Stimulated activated CD8-positive, alpha-beta memory T cell treated with anti-CD3 and anti-CD28 coated beads, Interleukin-4, amount 100 ng/mL, for 48 hours (primary cell): ENCODE measurements around the gene REPS2.
"Not testable (repeated sequence)": the region's sequence is repeated elsewhere in the genome, so short reads cannot be mapped to it uniquely, and the experiment has no call there.

Source experiments
- DNase-seq: peaks from one replicate; pipeline ENCODE4 v3.0.0-alpha.2; 2020

Gene REPS2

DNA sequence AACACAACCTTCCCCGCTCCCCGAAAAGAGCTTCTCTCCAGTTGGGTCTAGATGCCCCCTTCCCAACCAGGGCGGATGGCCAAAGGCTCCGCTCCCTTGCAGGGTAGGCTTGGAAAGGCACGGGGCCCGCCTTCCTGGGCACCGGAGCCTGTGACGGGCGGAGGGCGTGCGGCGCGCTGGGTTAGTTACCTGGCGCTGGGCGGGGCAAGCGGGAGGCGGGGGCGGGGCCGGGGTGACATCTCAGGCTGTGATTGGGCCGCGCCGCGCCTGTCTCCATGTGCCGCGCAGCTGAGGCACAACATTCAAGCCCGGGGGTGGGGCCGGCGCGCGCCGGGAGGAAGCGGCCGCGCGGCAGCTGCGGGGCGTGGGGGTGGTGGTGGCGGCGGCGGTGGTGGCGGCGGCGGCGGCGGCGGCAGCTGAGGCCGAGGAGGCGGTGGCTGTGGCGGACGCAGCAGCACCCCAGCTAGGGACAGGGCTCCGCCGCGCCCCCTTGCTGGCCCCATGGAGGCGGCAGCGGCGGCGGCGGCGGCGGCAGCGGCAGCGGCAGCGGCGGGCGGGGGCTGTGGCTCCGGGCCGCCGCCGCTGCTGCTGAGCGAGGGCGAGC lies at the start of gene REPS2:
Gene REPS2 (plus strand): TSS at position 298 of the 604 bp plus-strand sequence. CDS start 204 bp downstream, at position 502.
- DNase-seq = peak; percentile 77

DNA sequence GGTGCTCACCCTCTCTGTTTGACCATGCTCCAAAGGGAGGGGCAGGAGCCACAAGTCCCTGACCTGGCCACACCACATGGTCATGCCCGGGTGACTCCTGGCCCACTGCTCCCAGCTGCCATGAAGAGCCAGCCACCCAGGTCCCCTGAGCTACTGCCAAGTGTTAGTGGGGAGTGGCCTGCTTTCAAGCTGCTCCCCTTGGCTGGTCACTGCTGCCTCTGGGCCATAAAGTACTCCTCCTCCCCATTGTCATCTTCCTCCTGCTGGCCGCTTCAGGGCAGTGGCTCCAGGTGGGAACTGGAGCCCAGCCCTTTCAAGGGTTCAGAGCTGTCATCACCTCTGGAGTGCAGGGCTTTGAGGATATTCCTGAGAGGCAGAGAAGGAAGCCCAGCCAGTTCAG lies 49.0 kb upstream of the REPS2 start:
- DNase-seq = no peak

DNA sequence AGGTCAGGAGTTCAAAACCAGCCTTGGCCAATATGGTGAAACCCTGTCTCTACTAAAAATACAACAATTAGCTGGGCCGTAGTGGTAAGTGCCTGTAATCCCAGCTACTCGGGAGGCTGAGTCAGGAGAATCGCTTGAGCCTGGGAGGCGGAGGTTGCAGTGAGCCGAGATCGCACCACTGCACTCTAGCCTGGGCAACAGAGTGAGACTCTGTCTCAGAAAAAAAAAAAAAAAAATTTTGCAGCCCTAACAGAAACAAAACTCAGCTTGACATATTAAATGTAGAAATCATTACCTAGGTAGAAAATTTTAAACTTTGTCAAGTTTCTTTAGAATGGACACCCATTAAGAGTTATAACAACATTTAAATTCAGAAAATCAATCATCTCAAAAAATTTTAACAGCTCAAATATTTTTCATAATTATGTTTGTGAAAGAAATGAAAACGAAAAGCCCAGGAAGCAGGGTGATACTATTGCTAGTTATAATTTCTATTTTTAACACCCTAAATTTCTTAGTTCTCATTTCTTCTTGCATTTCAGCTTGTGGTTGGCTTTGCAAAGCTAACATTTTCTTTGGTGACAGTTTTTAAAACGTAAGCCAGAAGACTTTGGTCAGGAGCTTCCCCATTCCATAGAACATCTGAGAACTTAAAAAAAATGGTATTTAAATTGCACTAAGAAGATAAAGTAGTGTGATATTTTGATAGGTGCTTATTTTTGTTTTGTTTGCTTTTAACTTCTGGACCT lies 43.0 kb upstream of the REPS2 start:
- no peak for DNase-seq

DNA sequence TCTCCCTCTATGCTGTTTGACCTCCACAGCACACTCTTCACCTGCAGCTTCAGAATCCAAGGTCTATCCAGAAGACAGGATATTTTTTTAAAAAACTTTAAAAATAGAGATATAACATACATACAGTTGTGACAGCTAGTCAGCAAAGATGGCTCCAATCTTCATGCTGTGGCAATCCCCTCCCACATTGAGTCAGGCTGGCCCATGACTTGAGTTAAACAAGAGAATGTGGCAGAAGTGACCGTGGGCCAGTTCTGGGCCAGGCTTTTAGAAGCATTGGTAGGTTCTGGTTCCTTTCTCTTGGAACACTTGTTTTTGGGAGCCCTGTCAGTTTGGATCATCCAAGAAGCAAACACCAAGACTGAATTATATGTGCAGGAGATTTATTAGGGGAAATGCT lies 36.1 kb upstream of the REPS2 start:
- DNase-seq = no peak

DNA sequence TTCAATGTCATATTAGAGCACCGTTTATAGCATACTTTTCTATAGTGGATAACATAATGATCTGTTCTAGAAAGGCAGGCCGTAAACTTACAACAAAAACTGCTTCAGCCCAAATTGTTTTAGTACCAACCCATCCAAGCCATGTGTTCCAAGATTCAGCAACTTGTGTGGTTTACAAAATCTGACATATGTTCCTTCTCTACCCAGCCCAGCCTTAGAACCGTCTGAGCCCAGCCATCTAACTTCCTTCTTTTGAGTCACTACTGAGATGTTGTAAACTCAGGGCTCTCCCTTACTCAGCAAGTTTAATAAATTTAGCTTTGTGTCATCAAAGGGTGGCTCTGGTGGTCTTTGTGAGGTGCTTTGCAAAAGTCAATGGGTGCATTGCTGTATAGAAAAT lies 32.4 kb upstream of the REPS2 start:
- no peak for DNase-seq

DNA sequence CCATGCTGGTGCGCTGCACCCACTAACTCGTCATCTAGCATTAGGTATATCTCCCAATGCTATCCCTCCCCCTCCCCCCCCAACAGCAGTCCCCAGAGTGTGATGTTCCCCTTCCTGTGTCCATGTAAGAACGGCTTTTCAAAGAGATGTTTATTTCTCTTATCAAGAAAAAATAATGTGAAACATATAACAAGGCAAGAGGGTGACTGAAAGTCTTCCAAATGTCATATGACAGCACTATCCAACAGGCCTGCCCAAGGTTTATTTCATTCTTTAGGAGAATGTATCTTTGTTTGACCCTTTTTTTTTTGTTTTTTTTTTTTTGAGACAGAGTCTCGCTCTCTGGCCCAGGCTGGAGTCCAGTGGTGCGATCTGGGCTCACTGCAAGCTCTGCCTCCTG lies 29.9 kb upstream of the REPS2 start:
- no peak for DNase-seq

DNA sequence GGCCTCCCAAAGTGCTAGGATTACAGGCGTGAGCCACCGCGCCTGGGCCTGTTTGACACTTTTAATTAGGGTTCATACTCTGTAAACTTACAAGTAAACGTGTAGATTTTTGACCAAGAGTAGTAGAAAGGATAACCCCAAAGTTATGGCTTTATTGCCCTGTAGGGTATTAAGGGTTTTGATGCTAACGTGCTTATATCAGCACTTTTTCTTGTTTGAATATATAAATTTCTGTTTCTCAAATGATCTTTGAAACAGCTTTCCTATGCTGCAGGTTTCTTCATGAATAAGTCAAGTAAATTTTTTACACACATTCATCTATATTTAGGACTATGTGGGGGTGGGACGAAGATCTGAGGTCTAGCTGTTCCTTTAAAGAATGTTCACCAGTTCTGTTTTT lies 29.3 kb upstream of the REPS2 start:
- no peak for DNase-seq

DNA sequence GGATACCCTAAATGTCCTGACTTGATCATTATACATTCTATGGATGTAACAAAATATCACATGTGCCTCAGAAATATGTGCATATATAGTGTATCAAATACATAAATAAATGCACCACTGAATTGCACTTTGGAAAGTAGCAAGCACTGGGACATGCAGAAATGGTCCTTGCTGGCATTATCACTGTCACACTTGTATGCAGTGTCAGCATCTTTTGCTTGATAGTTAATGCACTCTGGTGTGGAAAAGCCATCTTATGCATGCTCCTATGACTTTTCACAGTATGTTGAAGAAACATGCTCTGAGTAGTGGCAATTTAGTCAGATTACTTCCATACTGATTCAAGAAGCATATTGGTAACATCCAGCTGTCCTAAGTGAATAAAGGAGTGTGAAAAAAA lies 27.5 kb upstream of the REPS2 start:
- DNase-seq = no peak

DNA sequence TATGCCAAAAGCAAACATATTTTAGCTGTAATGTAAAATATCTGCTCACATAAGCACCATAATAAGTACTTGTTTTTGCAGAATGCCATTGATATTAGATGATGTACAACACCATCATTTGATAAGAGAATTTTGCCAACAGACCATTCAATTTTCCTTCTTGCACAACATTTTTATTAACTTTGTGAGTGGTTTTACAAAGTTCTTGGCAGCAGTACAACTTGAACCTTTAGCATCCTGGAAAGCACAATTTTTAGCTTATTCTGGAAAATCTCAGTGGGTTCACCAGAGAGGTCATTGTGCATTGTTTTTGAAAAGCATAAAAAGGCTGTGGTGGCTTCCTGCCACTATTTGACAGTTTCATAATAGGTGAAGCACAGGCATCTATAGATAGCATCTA lies 26.4 kb upstream of the REPS2 start:
- DNase-seq = no peak

DNA sequence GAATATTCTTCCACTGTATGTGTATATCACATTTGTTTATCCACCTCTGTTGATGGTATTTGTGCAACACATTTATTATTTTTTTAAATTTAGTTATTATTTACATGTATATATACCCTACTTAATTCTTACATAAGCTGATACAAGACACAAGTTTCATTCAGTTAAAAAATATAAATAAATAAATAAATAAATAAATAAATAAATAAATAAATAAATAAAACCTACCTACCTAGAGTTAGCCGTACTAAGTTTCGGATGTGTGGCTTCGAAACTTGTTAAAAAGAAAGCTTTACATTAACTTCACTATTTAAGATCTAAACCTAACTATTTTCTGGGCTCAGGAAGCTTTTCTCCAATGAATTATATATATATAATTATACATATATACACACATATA lies 23.3 kb upstream of the REPS2 start:
- no peak for DNase-seq

DNA sequence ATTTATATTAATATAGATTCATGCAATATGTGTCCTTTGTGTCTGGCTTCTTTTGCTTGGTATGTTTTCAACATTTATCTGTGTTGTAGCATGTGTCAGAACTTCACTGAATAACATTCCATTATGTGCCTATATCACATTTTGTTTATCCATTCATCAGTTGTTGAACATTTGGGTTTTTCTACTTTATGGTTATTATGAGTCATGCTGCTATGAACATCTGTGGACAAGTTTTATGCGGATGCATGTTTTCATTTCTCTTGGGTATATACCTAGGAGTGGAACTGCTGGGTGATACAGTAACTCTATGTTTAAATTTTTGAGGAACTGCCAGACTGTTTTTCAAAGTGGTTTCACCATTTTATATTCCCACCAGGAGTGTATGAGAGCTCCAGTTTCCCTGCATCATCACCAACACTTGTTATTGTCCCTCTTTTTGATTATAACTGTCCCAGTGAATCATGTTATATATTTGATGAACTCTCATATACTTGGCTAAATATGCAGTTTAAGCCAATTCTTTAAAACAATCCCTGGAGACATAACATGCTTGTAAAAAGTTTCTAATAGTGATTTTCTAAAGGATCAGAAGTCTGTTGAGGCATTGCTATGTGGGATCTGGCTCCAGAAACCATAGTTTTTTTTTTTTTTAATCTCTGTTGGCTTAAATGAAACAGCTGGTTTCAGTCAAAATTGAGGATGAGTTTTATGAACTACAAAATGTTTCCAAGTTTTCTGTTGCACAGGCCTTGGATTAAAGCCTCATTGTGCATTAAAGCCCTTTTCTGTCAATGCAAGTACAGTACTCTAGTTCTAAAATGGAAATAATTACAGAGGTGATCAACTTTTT lies 21.6 kb upstream of the REPS2 start:
- no peak for DNase-seq

DNA sequence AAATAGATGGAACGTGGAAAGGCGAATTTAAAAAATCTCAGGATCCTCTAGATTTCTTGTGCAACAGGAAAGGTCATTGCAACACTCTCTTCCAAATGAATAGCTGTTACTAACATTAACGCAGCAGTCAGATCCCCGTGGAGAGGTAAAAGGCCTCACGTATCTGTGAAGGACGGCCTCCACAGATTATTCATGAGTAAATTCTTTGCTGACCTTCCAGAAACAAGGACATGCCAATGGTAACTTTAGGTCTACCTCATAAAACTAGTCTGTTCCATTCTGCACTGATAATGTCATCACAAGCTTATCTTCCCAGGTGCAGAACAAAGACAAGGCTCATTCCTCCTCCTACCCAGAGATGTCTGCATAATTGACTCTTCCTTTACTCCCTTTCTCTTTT lies 16.1 kb upstream of the REPS2 start:
- DNase-seq = no peak

DNA sequence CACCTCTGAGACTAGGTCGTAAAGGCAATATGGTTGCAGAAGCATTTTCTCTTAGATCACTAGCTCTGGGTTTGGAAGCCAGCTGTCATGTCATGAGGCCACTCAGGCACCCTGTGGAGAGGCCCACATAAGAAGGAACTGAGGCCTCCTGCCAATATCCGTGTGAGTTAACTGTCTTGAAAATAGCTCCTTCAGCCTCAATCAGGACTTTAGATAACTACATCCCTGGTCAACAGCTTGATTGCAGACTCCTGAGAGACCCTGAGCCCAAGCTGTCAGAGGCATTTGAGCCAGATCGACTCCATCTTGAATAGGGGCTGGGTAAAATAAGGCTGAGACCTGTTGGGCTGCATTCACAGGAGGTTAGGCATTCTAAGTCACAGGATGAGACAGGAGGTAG lies 15.1 kb upstream of the REPS2 start:
- no peak for DNase-seq

DNA sequence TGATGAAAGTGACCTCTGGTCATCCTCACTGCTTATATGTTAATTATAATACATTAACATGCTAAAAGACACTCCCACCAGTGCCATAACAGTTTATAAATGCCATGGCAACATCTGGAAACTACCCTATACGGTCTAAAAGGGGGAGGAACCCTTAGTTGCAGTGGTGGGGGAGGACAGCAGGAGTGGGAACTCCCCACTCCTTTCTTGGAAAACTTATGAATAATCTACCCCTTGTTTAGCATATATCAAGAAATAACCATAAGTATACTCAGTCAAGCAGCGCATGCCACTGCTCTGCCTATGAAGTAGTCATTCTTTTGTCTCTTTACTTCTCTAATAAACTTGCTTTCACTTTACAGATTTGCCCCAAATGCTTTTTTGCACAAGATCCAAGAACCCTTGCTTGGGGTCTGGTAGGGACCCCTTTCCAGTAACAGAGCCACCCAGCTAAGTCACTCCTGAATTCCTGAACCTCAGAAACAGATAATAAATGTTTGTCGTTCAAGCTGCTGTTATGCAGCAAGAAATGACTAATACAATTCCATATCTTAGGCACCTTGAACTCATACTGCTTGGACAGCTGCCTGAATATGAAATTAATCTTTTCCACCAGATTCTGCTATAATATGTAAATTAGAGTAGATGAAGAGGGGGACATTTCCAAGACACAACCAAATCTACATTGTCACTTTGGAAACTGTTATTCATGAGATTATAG lies 14.4 kb upstream of the REPS2 start:
- DNase-seq = no peak

DNA sequence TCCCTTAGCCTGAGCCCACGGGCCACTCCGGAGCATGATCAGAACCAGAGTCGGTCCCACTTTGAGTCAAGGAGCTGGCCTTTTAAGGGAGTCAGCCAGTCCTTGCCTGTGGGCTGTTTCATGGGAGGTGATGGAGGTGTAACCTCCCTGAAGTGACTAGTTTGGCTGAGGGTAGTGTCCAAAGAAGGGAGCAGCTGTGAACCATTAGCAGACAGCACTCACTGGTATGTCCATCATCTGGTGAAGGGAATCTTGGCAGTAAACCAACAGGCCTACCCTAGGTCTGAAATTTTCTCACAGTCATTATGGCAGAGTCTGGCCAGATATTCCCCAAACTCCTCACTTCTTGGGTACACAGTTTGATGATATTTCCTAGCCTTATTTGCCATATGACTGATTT lies 12.3 kb upstream of the REPS2 start:
- no peak for DNase-seq

DNA sequence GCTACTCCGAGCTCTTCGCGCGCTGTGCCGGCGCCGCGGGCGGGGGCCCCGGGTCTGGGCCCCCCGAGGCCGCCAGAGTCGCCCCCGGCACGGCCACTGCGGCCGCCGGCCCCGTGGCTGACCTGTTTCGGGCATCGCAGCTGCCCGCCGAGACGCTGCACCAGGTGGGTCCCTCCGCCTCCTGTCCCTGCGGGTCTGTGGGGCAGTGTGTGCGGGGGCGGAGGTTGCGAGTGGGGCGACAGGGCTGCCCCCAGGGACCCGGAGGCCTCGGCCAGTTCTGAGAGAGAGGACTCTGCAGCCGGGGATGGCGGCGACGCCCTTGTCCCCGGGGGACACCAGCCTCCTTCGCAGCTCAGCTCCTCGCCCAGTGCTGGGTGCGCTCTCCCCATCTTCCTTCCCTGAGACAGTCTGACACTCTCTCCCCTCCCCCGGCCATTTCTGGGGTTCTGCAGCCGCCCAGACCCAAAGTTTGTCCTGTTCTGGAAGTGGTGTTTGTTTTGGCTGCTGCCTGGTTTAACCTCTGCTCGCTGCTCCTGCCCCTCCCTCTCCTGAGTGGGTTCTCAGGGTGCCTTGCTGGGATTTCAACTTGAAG lies 609 bp downstream of the REPS2 start:
- peak; percentile 21 for DNase-seq

DNA sequence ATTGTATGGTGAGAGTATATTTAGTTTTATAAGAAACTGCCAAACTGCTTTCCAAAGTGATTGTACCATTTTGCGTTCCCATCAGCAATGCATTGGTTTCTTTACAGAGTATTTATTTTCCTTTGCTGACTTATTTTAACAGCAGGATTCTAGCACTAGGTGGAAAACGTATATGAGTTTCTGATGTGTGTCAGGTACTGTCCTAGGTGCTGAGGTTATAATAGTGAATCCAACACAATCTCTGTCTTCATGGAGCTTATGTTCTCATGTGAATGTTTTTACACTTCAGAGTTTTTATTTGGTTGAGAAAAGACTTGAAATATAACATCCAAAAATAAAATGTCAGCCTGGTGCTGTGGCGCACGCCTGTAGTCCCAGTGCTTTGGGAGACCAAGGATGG lies 4.0 kb downstream of the REPS2 start:
- no peak for DNase-seq

DNA sequence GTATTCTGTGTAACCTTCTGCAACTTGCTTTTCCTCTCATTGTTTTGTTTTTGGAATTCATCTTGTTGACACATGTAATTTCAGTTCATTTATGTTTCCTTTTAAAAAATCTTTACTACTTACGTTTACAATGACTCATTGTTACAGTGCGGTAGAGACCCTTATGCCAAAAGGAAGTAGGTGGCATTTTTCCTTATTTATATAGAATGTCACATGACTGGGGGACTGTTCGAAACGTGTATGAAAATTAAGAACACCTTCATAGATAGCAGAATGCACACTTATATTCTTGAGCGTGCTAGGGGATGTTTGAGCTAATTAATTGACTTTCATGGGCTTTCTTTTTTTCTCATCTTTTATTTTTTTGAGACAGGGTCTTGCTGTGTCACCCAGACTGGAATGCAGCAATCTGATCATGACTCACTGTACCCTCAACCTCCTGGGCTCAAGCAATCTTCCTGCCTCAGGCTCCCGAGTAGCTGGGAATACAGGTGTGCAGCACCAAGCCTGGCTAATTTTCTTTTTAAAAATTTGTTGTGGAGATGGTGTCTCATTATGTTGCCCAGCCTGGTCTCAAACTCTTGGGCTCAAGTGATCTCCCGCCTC lies 7.3 kb downstream of the REPS2 start:
- DNase-seq = no peak

DNA sequence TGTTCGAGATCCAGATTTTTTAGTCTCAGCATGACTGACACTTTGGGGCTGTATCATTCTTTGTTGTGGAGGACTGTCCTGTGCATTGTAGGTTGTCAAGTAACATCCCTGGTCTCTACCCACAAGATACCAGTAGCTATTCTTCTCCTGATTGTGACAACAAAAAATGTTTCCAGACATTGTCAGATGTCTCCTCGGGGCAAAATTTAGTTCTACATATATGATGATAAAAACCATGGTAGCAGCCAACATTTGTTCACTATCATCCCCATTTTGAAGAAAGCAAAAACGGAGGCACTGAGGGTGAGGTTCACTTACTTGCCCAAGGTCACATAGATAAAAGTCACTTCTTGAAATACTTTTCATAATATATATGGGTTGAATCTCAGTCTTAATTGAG lies 11.3 kb downstream of the REPS2 start:
- DNase-seq = no peak

DNA sequence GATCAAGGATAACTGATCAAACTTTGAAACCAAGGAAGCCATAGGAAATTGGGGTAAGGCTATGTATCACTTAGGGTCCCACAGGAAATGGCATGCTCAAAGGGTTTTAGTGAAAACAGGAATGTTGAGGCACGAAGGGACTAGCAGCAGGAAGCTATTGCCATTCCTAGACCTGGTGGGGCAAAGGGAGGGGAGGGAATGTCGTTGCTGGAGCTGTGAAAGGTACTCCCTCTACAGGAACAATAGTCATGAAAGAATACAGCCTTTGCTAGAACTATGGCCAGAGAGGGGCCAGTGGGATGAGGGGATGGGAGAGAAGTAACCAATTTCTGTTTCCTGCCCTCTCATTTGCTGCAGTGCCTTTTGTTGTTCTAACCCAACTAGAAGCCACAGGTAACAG lies 11.9 kb downstream of the REPS2 start:
- no peak for DNase-seq

DNA sequence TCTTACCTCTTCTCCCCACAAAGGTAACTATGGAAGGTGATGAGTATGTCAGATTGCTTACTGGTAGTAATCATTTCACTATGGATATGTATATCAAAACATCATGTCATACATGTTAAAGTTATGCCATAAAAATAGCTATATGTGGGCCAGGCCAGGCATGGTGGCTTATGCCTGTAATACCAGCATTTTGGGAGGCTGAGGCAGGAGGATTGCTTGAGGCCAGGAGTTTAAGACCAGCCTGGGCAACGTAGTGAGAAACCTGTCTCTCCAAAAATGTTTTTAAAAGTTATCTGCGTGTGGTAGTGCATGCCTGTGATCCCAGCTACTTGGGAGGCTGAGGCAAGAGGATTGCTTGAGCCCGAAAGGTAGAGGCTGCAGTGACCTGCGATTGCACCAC lies 16.2 kb downstream of the REPS2 start:
- DNase-seq = not testable (repeated sequence)

DNA sequence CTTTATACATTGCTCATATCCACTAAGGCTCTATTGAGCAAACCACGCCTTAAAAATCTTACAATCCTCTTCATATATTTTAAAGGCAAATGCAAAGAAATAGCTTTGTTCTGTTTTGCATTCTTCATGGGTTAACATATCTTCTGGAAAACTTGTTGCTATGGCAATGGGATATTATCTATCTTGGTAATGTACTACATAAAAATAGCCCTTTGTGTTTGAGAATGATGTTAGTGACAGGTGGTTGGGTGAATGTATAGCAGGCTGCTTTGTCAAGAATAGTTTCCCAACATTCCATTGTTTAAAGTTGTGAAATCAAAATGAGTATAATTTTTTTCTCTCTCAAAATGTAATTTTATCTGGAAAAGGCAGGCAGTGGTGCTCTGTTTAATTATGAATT lies 16.8 kb downstream of the REPS2 start:
- no peak for DNase-seq

DNA sequence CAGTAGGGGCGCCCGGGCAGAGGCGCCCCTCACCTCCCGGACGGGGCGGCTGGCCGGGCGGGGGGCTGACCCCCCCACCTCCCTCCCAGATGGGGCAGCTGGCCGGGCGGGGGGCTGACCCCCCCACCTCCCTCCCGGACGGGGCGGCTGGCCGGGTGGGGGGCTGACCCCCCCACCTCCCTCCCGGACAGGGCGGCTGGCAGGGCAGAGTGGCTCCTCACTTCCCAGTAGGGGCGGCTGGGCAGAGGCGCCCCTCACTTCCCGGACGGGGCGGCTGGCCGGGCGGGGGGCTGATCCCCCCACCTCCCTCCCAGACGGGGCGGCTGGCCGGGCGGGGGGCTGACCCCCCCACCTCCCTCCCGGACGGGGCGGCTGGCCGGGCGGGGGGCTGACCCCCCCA lies 18.5 kb downstream of the REPS2 start:
- not testable (repeated sequence) for DNase-seq
